ENCODE data around the gene FBLIM1. TPM values are rescaled to one million over a fixed set of nuclear protein-coding genes. Genes with fewer than 3 reads are reported as not detected.
A peak's percentile ranks its signal among the peaks of the same experiment; 100 is the strongest.
"Not testable (repeated sequence)": the region's sequence is repeated elsewhere in the genome, so short reads cannot be mapped to it uniquely, and the experiment has no call there.

Gene FBLIM1
- total RNA-seq, 1 experiment from 2014 or later = 64.7 TPM

GRCh38 chr1:15807121-15807520, 48.5 kb downstream of the FBLIM1 start:
- H4K91ac ChIP-seq (ENCODE audit: insufficient read length, low read depth, low read length) = no peak overlapping the region
- no peak overlapping the region for H2AK5ac ChIP-seq (ENCODE audit: insufficient read length, low read length)
- H3K23ac ChIP-seq (ENCODE audit: insufficient read length, low read depth, low read length) = no peak overlapping the region
- H3K4me1 Mint-ChIP-seq = peaks cover 8 to 9% of the 10 kb centered on the region in 2 experiments
- no peaks in the 10 kb centered on the region for H3K36me3 Mint-ChIP-seq (ENCODE audit: insufficient read depth in 1 of 3, low read depth in 3 of 3)
- H3K79me2 ChIP-seq (ENCODE audit: insufficient read depth, low read length) = no peaks in the 10 kb centered on the region
- no peak overlapping the region for H2BK15ac ChIP-seq (ENCODE audit: low read depth, low read length)
- H3K4me3 Mint-ChIP-seq = no peak overlapping the region
- H3K4ac ChIP-seq (ENCODE audit: low read depth, low read length) = no peak overlapping the region
- no peak overlapping the region for H3K56ac ChIP-seq (ENCODE audit: insufficient read length, low read depth, low read length)
- no peak for DNase-seq
- H3K4me2 ChIP-seq (ENCODE audit: insufficient read depth, insufficient read length, low read length) = no peak overlapping the region
- H2BK20ac ChIP-seq (ENCODE audit: low read depth, low read length, poor library complexity, severe bottlenecking) = no peak overlapping the region
- H4K20me1 ChIP-seq (ENCODE audit: control insufficient read depth, insufficient read depth, insufficient read length) = no peaks in the 10 kb centered on the region
- no peak overlapping the region for H3K14ac ChIP-seq (ENCODE audit: insufficient read depth, low read length)
- H3K18ac ChIP-seq (ENCODE audit: insufficient read length, low read depth, low read length) = no peak overlapping the region
- peaks cover 2% of the 10 kb centered on the region; the same call in 1 of the 2 replicates for H3K27me3 Mint-ChIP-seq (ENCODE audit: low read depth)
- H2AFZ ChIP-seq (ENCODE audit: low read length) = no peak overlapping the region
- no peaks in the 10 kb centered on the region for H3K9me3 ChIP-seq (ENCODE audit: control insufficient read depth, low read depth, low read length)
- no peak overlapping the region for H3K27ac ChIP-seq (ENCODE audit: insufficient read length, low read depth, low read length)
- no peak overlapping the region for H3K27ac Mint-ChIP-seq
- no peak overlapping the region for H2BK5ac ChIP-seq (ENCODE audit: insufficient read length, low read length)
- no peaks in the 10 kb centered on the region; the same call in 1 of the 2 replicates for H3K4me1 ChIP-seq (ENCODE audit: insufficient read depth, low read length)
- no peak overlapping the region for H3K9ac ChIP-seq (ENCODE audit: extremely low read depth, insufficient read length, low read length)
- H2BK120ac ChIP-seq (ENCODE audit: low read depth, low read length, poor library complexity, severe bottlenecking) = no peak overlapping the region
- H4K8ac ChIP-seq (replicated peaks; ENCODE audit: insufficient read length, low read depth, low read length) = no peak overlapping the region
- no peaks in the 10 kb centered on the region for H3K9me3 Mint-ChIP-seq
- WGBS (ENCODE audit: extremely low coverage, insufficient read length, low lambda C conversion rate) = no CpG with 5 or more reads among the region's 10 CpGs
- H3K79me1 ChIP-seq (ENCODE audit: insufficient read depth, low read depth, low read length, poor library complexity, severe bottlenecking) = no peaks in the 10 kb centered on the region
- no peaks in the 10 kb centered on the region for H3K27me3 ChIP-seq (ENCODE audit: insufficient read depth, low read length)
- H3K23me2 ChIP-seq (ENCODE audit: insufficient read length, low read depth, low read length, poor library complexity, severe bottlenecking) = no peaks in the 10 kb centered on the region
- H4K5ac ChIP-seq (ENCODE audit: insufficient read length, low read depth, low read length) = no peak overlapping the region
- no peak overlapping the region for H3T11ph ChIP-seq (ENCODE audit: low read length)
- H2BK12ac ChIP-seq (ENCODE audit: insufficient read length, low read depth, low read length) = no peak overlapping the region
- TF ChIP-seq CTCF (conservative IDR thresholded peaks at IDR 0.05) = no peak

GRCh38 chr1:15807549-15807948, 49.0 kb downstream of the FBLIM1 start, which contains the start of gene UQCRHL:
Gene UQCRHL (minus strand): TSS chr1:15807649. CDS start chr1:15807649, 0 bp downstream.
- H2BK12ac ChIP-seq (ENCODE audit: insufficient read length, low read depth, low read length); H3K27me3 Mint-ChIP-seq (ENCODE audit: low read depth); H3K23ac ChIP-seq (ENCODE audit: insufficient read length, low read depth, low read length); H2BK15ac ChIP-seq (ENCODE audit: low read depth, low read length); H3K4ac ChIP-seq (ENCODE audit: low read depth, low read length); H3K36me3 Mint-ChIP-seq (ENCODE audit: insufficient read depth in 1 of 3, low read depth in 3 of 3); H3K9me3 Mint-ChIP-seq; H3K79me2 ChIP-seq (ENCODE audit: insufficient read depth, low read length); H3K9ac ChIP-seq (ENCODE audit: extremely low read depth, insufficient read length, low read length); H2AK5ac ChIP-seq (ENCODE audit: insufficient read length, low read length); H2BK120ac ChIP-seq (ENCODE audit: low read depth, low read length, poor library complexity, severe bottlenecking); H2AFZ ChIP-seq (ENCODE audit: low read length); H3K4me3 Mint-ChIP-seq; H3K27me3 ChIP-seq (ENCODE audit: insufficient read depth, low read length); H3K56ac ChIP-seq (ENCODE audit: insufficient read length, low read depth, low read length); H3K4me1 Mint-ChIP-seq; H3K27ac ChIP-seq (ENCODE audit: insufficient read length, low read depth, low read length); H4K8ac ChIP-seq (replicated peaks; ENCODE audit: insufficient read length, low read depth, low read length); H3K14ac ChIP-seq (ENCODE audit: insufficient read depth, low read length); H3K4me2 ChIP-seq (ENCODE audit: insufficient read depth, insufficient read length, low read length); H3K9me3 ChIP-seq (ENCODE audit: control insufficient read depth, low read depth, low read length); H3K4me1 ChIP-seq (ENCODE audit: insufficient read depth, low read length); DNase-seq; H4K20me1 ChIP-seq (ENCODE audit: control insufficient read depth, insufficient read depth, insufficient read length); H2BK5ac ChIP-seq (ENCODE audit: insufficient read length, low read length); H3K79me1 ChIP-seq (ENCODE audit: insufficient read depth, low read depth, low read length, poor library complexity, severe bottlenecking); H4K5ac ChIP-seq (ENCODE audit: insufficient read length, low read depth, low read length); H3K23me2 ChIP-seq (ENCODE audit: insufficient read length, low read depth, low read length, poor library complexity, severe bottlenecking); H3K18ac ChIP-seq (ENCODE audit: insufficient read length, low read depth, low read length); H3T11ph ChIP-seq (ENCODE audit: low read length); H2BK20ac ChIP-seq (ENCODE audit: low read depth, low read length, poor library complexity, severe bottlenecking); H4K91ac ChIP-seq (ENCODE audit: insufficient read length, low read depth, low read length): not testable (repeated sequence)
- WGBS (ENCODE audit: extremely low coverage, insufficient read length, low lambda C conversion rate) = no CpG with 5 or more reads among the region's 11 CpGs
- peak within 1 kb of the TSS in 2 of 3 experiments; percentile 55 to 94; a peak in 5 of 7 replicates for H3K27ac Mint-ChIP-seq
